H9 (cell line): ENCODE data around the gene IFFO2. TPM values are rescaled to one million over a fixed set of nuclear protein-coding genes. Genes with fewer than 3 reads are reported as not detected.

Experiments
- DNase-seq: peaks from one replicate; pipeline ENCODE4 v3.0.0-alpha.2; 2017
- H2AFZ ChIP-seq: one replicate; pipeline ENCODE4 v1.6.1; 2013; ENCODE audit warnings: mild to moderate bottlenecking, low read length, control low read depth, moderate library complexity
- H2AK5ac ChIP-seq: 2 replicates; pipeline ENCODE4 v1.6.1; 2013; ENCODE audit warnings: low read length, control low read depth, mixed read lengths; ENCODE audit not compliant: insufficient read length
- H2BK120ac ChIP-seq: one replicate; pipeline ENCODE4 v1.6.1; 2013; ENCODE audit warnings: low read depth, mild to moderate bottlenecking, low read length, control low read depth, inconsistent platforms; ENCODE audit not compliant: poor library complexity, severe bottlenecking
- H2BK12ac ChIP-seq: 2 replicates; pipeline ENCODE4 v1.6.1; 2013; ENCODE audit warnings: low read length, control low read depth, mixed read lengths, low read depth; ENCODE audit not compliant: insufficient read length
- H2BK15ac ChIP-seq: 2 replicates; pipeline ENCODE4 v1.6.1; 2013; ENCODE audit warnings: low read depth, low read length, control low read depth
- H2BK20ac ChIP-seq: one replicate; pipeline ENCODE4 v1.6.1; 2013; ENCODE audit warnings: low read depth, mild to moderate bottlenecking, low read length, control low read depth, inconsistent platforms; ENCODE audit not compliant: poor library complexity, severe bottlenecking
- H2BK5ac ChIP-seq: 2 replicates; pipeline ENCODE4 v1.6.1; 2013; ENCODE audit warnings: low read length, control low read depth, mixed read lengths; ENCODE audit not compliant: insufficient read length
- H3K14ac ChIP-seq: 2 replicates; pipeline ENCODE4 v1.6.1; 2013; ENCODE audit warnings: low read length, control low read depth; ENCODE audit not compliant: insufficient read depth
- H3K18ac ChIP-seq: 2 replicates; pipeline ENCODE4 v1.6.1; 2013; ENCODE audit warnings: low read depth, mild to moderate bottlenecking, mixed read lengths, low read length, control low read depth; ENCODE audit not compliant: insufficient read length
- H3K23ac ChIP-seq: 2 replicates; pipeline ENCODE4 v1.6.1; 2013; ENCODE audit warnings: low read length, control low read depth, mixed read lengths, low read depth; ENCODE audit not compliant: insufficient read length
- H3K23me2 ChIP-seq: 2 replicates; pipeline ENCODE4 v1.6.1; 2013; ENCODE audit warnings: low read depth, mild to moderate bottlenecking, mixed read lengths, low read length, control low read depth; ENCODE audit not compliant: insufficient read length, poor library complexity, severe bottlenecking
- H3K27ac ChIP-seq: 2 replicates; pipeline ENCODE4 v1.5.1; 2013; ENCODE audit warnings: low read length, control low read depth, mixed read lengths, low read depth; ENCODE audit not compliant: insufficient read length
- H3K27me3 ChIP-seq: 2 replicates; pipeline ENCODE4 v1.6.1; 2013; ENCODE audit warnings: low read length, control low read depth, inconsistent platforms; ENCODE audit not compliant: insufficient read depth
- H3K4ac ChIP-seq: 2 replicates; pipeline ENCODE4 v1.6.1; 2013; ENCODE audit warnings: low read depth, mild to moderate bottlenecking, control low read depth, inconsistent platforms, low read length, moderate library complexity
- H3K4me1 ChIP-seq: 2 replicates; pipeline ENCODE4 v1.6.1; 2013; ENCODE audit warnings: low read length, control low read depth, inconsistent platforms; ENCODE audit not compliant: insufficient read depth
- H3K4me2 ChIP-seq: 2 replicates; pipeline ENCODE4 v1.6.1; 2013; ENCODE audit warnings: low read length, control low read depth, mixed read lengths; ENCODE audit not compliant: insufficient read length, insufficient read depth
- H3K56ac ChIP-seq: 2 replicates; pipeline ENCODE4 v1.6.1; 2013; ENCODE audit warnings: low read depth, mild to moderate bottlenecking, mixed read lengths, low read length, control low read depth; ENCODE audit not compliant: insufficient read length
- H3K79me1 ChIP-seq: 2 replicates; pipeline ENCODE4 v1.6.1; 2013; ENCODE audit warnings: low read depth, mild to moderate bottlenecking, moderate library complexity, low read length, control low read depth, inconsistent platforms; ENCODE audit not compliant: insufficient read depth, poor library complexity, severe bottlenecking
- H3K79me2 ChIP-seq: 2 replicates; pipeline ENCODE4 v1.6.1; 2013; ENCODE audit warnings: low read length, control low read depth, inconsistent platforms; ENCODE audit not compliant: insufficient read depth
- H3K9ac ChIP-seq: 2 replicates; pipeline ENCODE4 v1.6.1; 2013; ENCODE audit warnings: low read length, control low read depth, mixed read lengths; ENCODE audit not compliant: insufficient read length; ENCODE audit errors: extremely low read depth
- H3K9me3 ChIP-seq: one replicate; pipeline ENCODE4 v1.6.1; 2013; ENCODE audit warnings: low read depth, low read length, inconsistent platforms; ENCODE audit not compliant: control insufficient read depth
- H3T11ph ChIP-seq: one replicate; pipeline ENCODE4 v1.6.1; 2013; ENCODE audit warnings: mild to moderate bottlenecking, low read length, control low read depth, inconsistent platforms
- H4K20me1 ChIP-seq: one replicate; pipeline ENCODE4 v1.6.1; 2013; ENCODE audit not compliant: control insufficient read depth, insufficient read length, insufficient read depth
- H4K5ac ChIP-seq: 2 replicates; pipeline ENCODE4 v1.6.1; 2013; ENCODE audit warnings: low read depth, mild to moderate bottlenecking, mixed read lengths, low read length, control low read depth; ENCODE audit not compliant: insufficient read length
- H4K8ac ChIP-seq: replicated peaks from 2 replicates; pipeline ENCODE4 v1.6.1; 2013; ENCODE audit warnings: low read length, control low read depth, mixed read lengths, low read depth; ENCODE audit not compliant: insufficient read length
- H4K91ac ChIP-seq: 2 replicates; pipeline ENCODE4 v1.6.1; 2013; ENCODE audit warnings: low read depth, mild to moderate bottlenecking, moderate library complexity, mixed read lengths, low read length, control low read depth; ENCODE audit not compliant: insufficient read length
- H3K27ac Mint-ChIP-seq, 3 experiments: 2 replicates in 2 of 3; 3 replicates in 1 of 3; pipeline ENCODE4 v1.8.0; 2020 to 2021; ENCODE audit warnings: mixed read lengths in 3 of 3, mild to moderate bottlenecking in 1 of 3, moderate library complexity in 1 of 3
- H3K27me3 Mint-ChIP-seq: 2 replicates; pipeline ENCODE4 v1.8.0; 2021; ENCODE audit warnings: low read depth, mild to moderate bottlenecking, moderate library complexity, mixed read lengths
- H3K36me3 Mint-ChIP-seq, 3 experiments: 2 replicates in 2 of 3; 3 replicates in 1 of 3; pipeline ENCODE4 v1.8.0; 2020 to 2021; ENCODE audit warnings: low read depth in 3 of 3, mixed read lengths in 3 of 3; ENCODE audit not compliant: insufficient read depth in 1 of 3
- H3K4me1 Mint-ChIP-seq, 2 experiments: 2 replicates each; pipeline ENCODE4 v1.8.0; 2020; ENCODE audit warnings: mixed read lengths in 2 of 2
- H3K4me3 Mint-ChIP-seq, 2 experiments: 2 replicates in 1 of 2; 3 replicates in 1 of 2; pipeline ENCODE4 v1.8.0; 2020 to 2021; ENCODE audit warnings: mild to moderate bottlenecking in 2 of 2, mixed read lengths in 2 of 2, moderate library complexity in 1 of 2
- H3K9me3 Mint-ChIP-seq, 2 experiments: 2 replicates in 1 of 2; 3 replicates in 1 of 2; pipeline ENCODE4 v1.8.0; 2020; ENCODE audit warnings: mild to moderate bottlenecking in 2 of 2, mixed read lengths in 2 of 2, moderate library complexity in 1 of 2
- CTCF ChIP-seq: fragments of 200-600 bp; sonication (generic); conservative IDR thresholded peaks from 3 replicates; pipeline ENCODE4 v1.8.0; 2021; ENCODE audit warnings: antibody characterized with exemption, mild to moderate bottlenecking
- WGBS: extraction: QIAGEN DNeasy Blood & Tissue Kit; methylation state at CpG from one replicate; pipeline ENCODE4 v1.1.7; 2013; ENCODE audit warnings: missing lambda C conversion rate, low lambda C conversion rate, mixed read lengths; ENCODE audit not compliant: insufficient read length; ENCODE audit errors: extremely low coverage; 5-methylcytosine and 5-hydroxymethylcytosine counted together
- total RNA-seq: library from RNA; stranded (reverse); gene quantifications from 2 replicates; pipeline ENCODE4 v1.2.1, GENCODE V29; 2021

IFFO2 gene
- total RNA-seq, 1 experiment from 2014 or later, result 3.6 TPM

GRCh38 chr1:18931730-18932129 lies 24.7 kb downstream of the IFFO2 start:
- H2BK5ac ChIP-seq, result no peak overlapping the region
- H3K27me3 Mint-ChIP-seq, result no peaks in the 10 kb centered on the region; the same call in none of the 2 replicates
- no peak overlapping the region for H3T11ph ChIP-seq
- no peak overlapping the region for H2AFZ ChIP-seq
- no peak for TF ChIP-seq CTCF
- H2BK15ac ChIP-seq, result no peak overlapping the region
- H3K36me3 Mint-ChIP-seq, result no peaks in the 10 kb centered on the region
- no CpG with 5 or more reads among the region's 10 CpGs for WGBS
- H3K56ac ChIP-seq, result no peak overlapping the region
- peak overlapping the region in 2 of 3 experiments; percentile 64 to 73; a peak in 3 of 7 replicates for H3K27ac Mint-ChIP-seq
- no peak overlapping the region for H3K18ac ChIP-seq
- H4K91ac ChIP-seq, result no peak overlapping the region
- H3K23me2 ChIP-seq, result no peaks in the 10 kb centered on the region
- H3K79me2 ChIP-seq, result no peaks in the 10 kb centered on the region
- peaks cover 45% of the 10 kb centered on the region in 2 experiments for H3K4me1 Mint-ChIP-seq
- H2BK20ac ChIP-seq, result no peak overlapping the region
- H4K20me1 ChIP-seq, result no peaks in the 10 kb centered on the region
- no peak overlapping the region for H3K4me2 ChIP-seq
- DNase-seq, result no peak
- no peaks in the 10 kb centered on the region for H3K27me3 ChIP-seq
- H4K8ac ChIP-seq, result no peak overlapping the region
- H3K4me3 Mint-ChIP-seq, result no peak overlapping the region
- no peak overlapping the region for H3K23ac ChIP-seq
- H4K5ac ChIP-seq, result no peak overlapping the region
- no peak overlapping the region for H2BK12ac ChIP-seq
- no peak overlapping the region for H3K4ac ChIP-seq
- no peak overlapping the region for H2BK120ac ChIP-seq
- H3K27ac ChIP-seq, result no peak overlapping the region
- no peak overlapping the region for H3K9ac ChIP-seq
- H2AK5ac ChIP-seq, result no peak overlapping the region
- no peaks in the 10 kb centered on the region; the same call in 1 of the 2 replicates for H3K4me1 ChIP-seq
- H3K79me1 ChIP-seq, result no peaks in the 10 kb centered on the region
- no peaks in the 10 kb centered on the region for H3K9me3 ChIP-seq
- H3K14ac ChIP-seq, result no peak overlapping the region; the same call in 1 of the 2 replicates
- H3K9me3 Mint-ChIP-seq, result no peaks in the 10 kb centered on the region
